ENCODE data around the gene GFER. TPM values are rescaled to one million over a fixed set of nuclear protein-coding genes. Genes with fewer than 3 reads are reported as not detected.

Gene GFER
- total and polyA plus RNA-seq, 4 donors = 7.2 to 36.1 (median 29.1) TPM

DNA sequence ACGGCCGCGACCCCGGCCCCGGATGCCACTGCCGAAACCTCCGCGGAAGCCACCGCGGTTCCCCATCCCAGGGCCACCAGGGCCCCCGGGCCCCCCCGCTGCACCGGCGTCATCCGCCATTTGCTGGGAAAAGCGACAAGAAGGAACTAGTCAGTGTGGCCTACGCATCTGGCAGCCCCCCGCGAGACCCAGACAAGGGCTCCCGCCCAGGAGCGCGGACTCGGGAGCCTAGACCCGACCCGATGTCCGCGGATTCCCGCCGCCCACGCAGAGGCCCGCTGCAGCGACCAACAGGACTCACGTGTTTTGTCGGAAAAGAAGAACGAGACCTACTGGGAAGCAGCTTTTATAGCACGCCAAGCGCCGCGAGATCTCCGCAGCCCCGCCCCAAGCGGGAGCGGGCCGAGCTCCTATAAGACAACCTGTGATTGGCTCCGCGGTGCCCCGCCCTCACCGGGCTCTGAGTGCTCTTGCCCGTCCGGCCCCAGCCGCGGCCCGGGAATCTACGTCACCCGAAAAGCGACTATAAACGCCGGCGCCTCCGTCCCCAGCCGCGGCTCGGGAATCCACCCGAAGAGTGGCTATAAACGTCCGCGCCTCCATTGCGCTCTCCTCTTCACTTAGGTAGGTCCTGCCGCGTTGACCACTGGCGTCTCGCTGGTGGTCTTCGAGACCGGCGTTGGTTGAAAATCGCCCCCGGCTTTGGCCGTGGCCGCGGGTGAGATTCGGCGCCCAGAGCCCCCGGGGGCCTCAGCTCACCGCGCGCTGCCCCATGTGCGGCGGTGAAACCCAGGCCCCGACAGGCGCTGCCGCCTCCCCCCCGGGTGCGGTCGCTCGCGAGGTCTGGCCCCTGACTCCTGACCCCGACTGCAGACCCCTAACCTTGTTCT, 19.2 kb upstream of the GFER start, which contains the start of gene RPS2:
Gene RPS2, minus strand, starts transcription at position 321 of the 890 bp plus-strand sequence. Its CDS starts 201 bp downstream, at position 120.
- Histone ChIP-seq H3K9me3 (ENCODE audit: control insufficient read depth, insufficient read depth, low read length) (no peaks in the 10 kb centered on the region), H3K27me3 (ENCODE audit: control insufficient read depth, insufficient read depth, low read length) (no peaks in the 10 kb centered on the region), H3K27ac (ENCODE audit: low read depth, low read length) (peak within 1 kb of the TSS; percentile 92), H3K4me3 (ENCODE audit: low read depth, low read length) (peak within 1 kb of the TSS; percentile 86), H3K36me3 (ENCODE audit: control insufficient read depth, insufficient read depth, low read length) (peaks cover 45% of the 10 kb centered on the region), H3K4me1 (ENCODE audit: control insufficient read depth, insufficient read depth, low read length) (peaks cover 44% of the 10 kb centered on the region)
- DNase-seq (ENCODE audit: low read depth in 4 of 6, low spot score in 6 of 6) = peak; percentile 94 to 99 (median 96)
- WGBS (ENCODE audit: insufficient coverage) = under 1% methylated on average over 97 of the region's 97 CpGs

GRCh38 chr16:1965396-1966001, 18.5 kb upstream of the GFER start:
- H3K4me1 ChIP-seq (ENCODE audit: control insufficient read depth, insufficient read depth, low read length) = peaks cover 37% of the 10 kb centered on the region

GRCh38 chr16:1966460-1966859, 17.5 kb upstream of the GFER start, which contains the start of gene RNF151:
Gene RNF151, plus strand, starts transcription at chr16:1966856. Its CDS starts 26 bp downstream, at chr16:1966882.
- H3K27ac ChIP-seq (ENCODE audit: low read depth, low read length) = peak within 1 kb of the TSS; percentile 92
- WGBS (ENCODE audit: insufficient coverage) = 96% methylated on average over 6 of the region's 6 CpGs
- peak within 1 kb of the TSS; percentile 86 for H3K4me3 ChIP-seq (ENCODE audit: low read depth, low read length)

More at GRCh38 chr16:1965396-1966001, 18.5 kb upstream of the GFER start:
- 19% methylated on average over 23 of the region's 24 CpGs for WGBS (ENCODE audit: insufficient coverage)
- peak overlapping the region; percentile 92 for H3K27ac ChIP-seq (ENCODE audit: low read depth, low read length)
- no peak for DNase-seq (ENCODE audit: low read depth in 4 of 6, low spot score in 6 of 6)
- H3K27me3 ChIP-seq (ENCODE audit: control insufficient read depth, insufficient read depth, low read length) = no peaks in the 10 kb centered on the region
- H3K4me3 ChIP-seq (ENCODE audit: low read depth, low read length) = peak overlapping the region; percentile 86
- no peaks in the 10 kb centered on the region for H3K9me3 ChIP-seq (ENCODE audit: control insufficient read depth, insufficient read depth, low read length)
- H3K36me3 ChIP-seq (ENCODE audit: control insufficient read depth, insufficient read depth, low read length) = peaks cover 43% of the 10 kb centered on the region

DNA sequence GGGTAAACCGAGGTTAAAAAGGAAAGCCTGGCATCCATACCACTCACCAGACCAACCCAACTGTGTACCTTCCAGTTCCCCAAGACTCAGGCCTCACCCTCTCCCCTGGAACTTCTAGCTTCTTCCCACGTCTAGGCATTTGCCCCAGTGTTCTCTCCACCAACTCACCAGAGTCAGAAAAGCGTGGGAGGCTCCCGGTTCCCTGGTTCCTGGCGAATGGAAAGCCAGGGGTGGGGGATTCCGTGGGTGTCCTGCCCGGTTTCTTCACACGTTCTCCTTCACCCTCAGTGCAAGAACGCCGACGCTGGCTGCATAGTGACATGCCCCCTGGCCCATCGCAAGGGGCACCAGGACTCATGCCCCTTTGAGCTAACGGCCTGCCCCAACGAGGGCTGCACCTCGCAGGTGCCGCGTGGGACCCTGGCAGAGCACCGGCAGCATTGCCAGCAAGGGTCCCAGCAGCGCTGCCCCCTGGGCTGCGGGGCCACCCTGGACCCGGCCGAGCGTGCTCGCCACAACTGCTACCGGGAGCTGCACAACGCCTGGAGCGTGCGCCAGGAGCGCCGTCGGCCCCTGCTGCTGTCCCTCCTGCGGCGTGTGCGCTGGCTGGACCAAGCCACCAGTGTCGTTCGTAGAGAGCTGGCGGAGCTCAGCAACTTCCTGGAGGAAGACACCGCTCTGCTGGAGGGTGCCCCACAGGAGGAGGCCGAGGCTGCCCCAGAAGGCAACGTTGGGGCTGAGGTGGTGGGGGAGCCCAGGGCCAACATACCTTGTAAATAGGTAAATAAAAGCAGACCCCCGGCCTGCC, 15.6 kb upstream of the GFER start:
- H3K27me3 ChIP-seq (ENCODE audit: control insufficient read depth, insufficient read depth, low read length) = no peaks in the 10 kb centered on the region
- no peaks in the 10 kb centered on the region for H3K9me3 ChIP-seq (ENCODE audit: control insufficient read depth, insufficient read depth, low read length)
- 87% methylated on average over 39 of the region's 41 CpGs for WGBS (ENCODE audit: insufficient coverage)
- H3K36me3 ChIP-seq (ENCODE audit: control insufficient read depth, insufficient read depth, low read length) = peaks cover 26% of the 10 kb centered on the region
- H3K4me3 ChIP-seq (ENCODE audit: low read depth, low read length) = no peak overlapping the region
- peaks cover 44% of the 10 kb centered on the region for H3K4me1 ChIP-seq (ENCODE audit: control insufficient read depth, insufficient read depth, low read length)
- no peak overlapping the region for H3K27ac ChIP-seq (ENCODE audit: low read depth, low read length)
- DNase-seq (ENCODE audit: low read depth in 4 of 6, low spot score in 6 of 6) = no peak

More at GRCh38 chr16:1966460-1966859, 17.5 kb upstream of the GFER start, which contains the start of gene RNF151:
- H3K36me3 ChIP-seq (ENCODE audit: control insufficient read depth, insufficient read depth, low read length) = peaks cover 39% of the 10 kb centered on the region
- peaks cover 39% of the 10 kb centered on the region for H3K4me1 ChIP-seq (ENCODE audit: control insufficient read depth, insufficient read depth, low read length)
- no peaks in the 10 kb centered on the region for H3K27me3 ChIP-seq (ENCODE audit: control insufficient read depth, insufficient read depth, low read length)
- no peaks in the 10 kb centered on the region for H3K9me3 ChIP-seq (ENCODE audit: control insufficient read depth, insufficient read depth, low read length)
- no peak for DNase-seq (ENCODE audit: low read depth in 4 of 6, low spot score in 6 of 6)

DNA sequence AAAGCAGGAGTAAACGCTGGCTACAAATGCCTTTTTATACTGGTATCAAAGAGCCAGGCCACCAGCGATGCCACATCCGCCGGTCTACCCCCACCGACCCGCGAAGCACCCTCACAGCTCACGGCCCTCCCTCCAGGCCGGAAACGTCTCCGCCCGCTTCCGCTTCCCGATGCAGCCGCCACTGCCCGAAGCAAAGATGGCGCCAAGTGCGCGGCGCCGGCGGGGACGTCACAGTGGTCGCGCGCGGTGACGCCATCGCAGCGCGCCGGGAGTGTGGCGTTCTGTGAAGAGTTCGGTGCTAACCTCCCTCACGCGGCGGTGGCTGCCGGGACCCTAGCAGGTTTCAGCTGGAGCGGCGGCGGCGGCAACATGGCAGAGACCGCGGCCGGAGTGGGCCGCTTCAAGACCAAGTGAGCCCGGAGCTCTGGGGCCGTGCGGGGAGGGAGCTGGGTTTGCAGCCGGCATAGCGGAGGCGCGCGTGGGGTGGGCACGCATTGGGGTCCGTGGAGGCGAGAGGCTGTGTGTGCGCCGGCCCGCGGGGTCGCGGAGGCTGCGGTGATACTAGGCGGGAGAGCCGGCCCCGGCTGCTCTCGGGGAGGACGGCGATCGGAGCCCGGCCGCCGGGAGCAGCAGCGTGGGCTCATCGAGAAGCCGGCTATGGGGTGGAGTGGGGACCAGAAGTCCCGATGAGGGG, 12.1 kb upstream of the GFER start, which contains the start of gene TBL3:
Gene TBL3, plus strand, starts transcription at position 258 of the 694 bp plus-strand sequence. Its CDS starts 112 bp downstream, at position 370.
- Histone ChIP-seq H3K4me1 (ENCODE audit: control insufficient read depth, insufficient read depth, low read length) (peaks cover 29% of the 10 kb centered on the region), H3K27me3 (ENCODE audit: control insufficient read depth, insufficient read depth, low read length) (peaks cover 3% of the 10 kb centered on the region), H3K36me3 (ENCODE audit: control insufficient read depth, insufficient read depth, low read length) (peaks cover 48% of the 10 kb centered on the region), H3K4me3 (ENCODE audit: low read depth, low read length) (peak within 1 kb of the TSS; percentile 96), H3K9me3 (ENCODE audit: control insufficient read depth, insufficient read depth, low read length) (no peaks in the 10 kb centered on the region), H3K27ac (ENCODE audit: low read depth, low read length) (peak within 1 kb of the TSS; percentile 96)
- WGBS (ENCODE audit: insufficient coverage) = under 1% methylated on average over 77 of the region's 78 CpGs
- DNase-seq (ENCODE audit: low read depth in 4 of 6, low spot score in 6 of 6) = peak; percentile 88 to 98 (median 95)

GRCh38 chr16:1972490-1972877, 11.5 kb upstream of the GFER start:
- Histone ChIP-seq H3K4me1 (ENCODE audit: control insufficient read depth, insufficient read depth, low read length) (peaks cover 29% of the 10 kb centered on the region), H3K27me3 (ENCODE audit: control insufficient read depth, insufficient read depth, low read length) (peaks cover 6% of the 10 kb centered on the region), H3K4me3 (ENCODE audit: low read depth, low read length) (peak overlapping the region; percentile 96), H3K36me3 (ENCODE audit: control insufficient read depth, insufficient read depth, low read length) (peaks cover 48% of the 10 kb centered on the region), H3K9me3 (ENCODE audit: control insufficient read depth, insufficient read depth, low read length) (no peaks in the 10 kb centered on the region), H3K27ac (ENCODE audit: low read depth, low read length) (no peak overlapping the region)
- no peak for DNase-seq (ENCODE audit: low read depth in 4 of 6, low spot score in 6 of 6)
- WGBS (ENCODE audit: insufficient coverage) = 5% methylated on average over 22 of the region's 22 CpGs

- WGBS (ENCODE audit: insufficient coverage) = 92% methylated on average over 16 of the region's 16 CpGs
These were observed 10.4 kb upstream of the GFER start for GRCh38 chr16:1973461-1974156.

GRCh38 chr16:1974157-1975070, 9.6 kb upstream of the GFER start:
- DNase-seq (ENCODE audit: low read depth in 4 of 6, low spot score in 6 of 6) = no peak
- Histone ChIP-seq H3K4me3 (ENCODE audit: low read depth, low read length) (no peak overlapping the region), H3K27ac (ENCODE audit: low read depth, low read length) (no peak overlapping the region), H3K36me3 (ENCODE audit: control insufficient read depth, insufficient read depth, low read length) (peaks cover 61% of the 10 kb centered on the region), H3K9me3 (ENCODE audit: control insufficient read depth, insufficient read depth, low read length) (no peaks in the 10 kb centered on the region), H3K27me3 (ENCODE audit: control insufficient read depth, insufficient read depth, low read length) (peaks cover 21% of the 10 kb centered on the region), H3K4me1 (ENCODE audit: control insufficient read depth, insufficient read depth, low read length) (peaks cover 30% of the 10 kb centered on the region)
- WGBS (ENCODE audit: insufficient coverage) = 97% methylated on average over 29 of the region's 42 CpGs

More at GRCh38 chr16:1973461-1974156, 10.4 kb upstream of the GFER start:
- H3K36me3 ChIP-seq (ENCODE audit: control insufficient read depth, insufficient read depth, low read length) = peaks cover 55% of the 10 kb centered on the region
- H3K27me3 ChIP-seq (ENCODE audit: control insufficient read depth, insufficient read depth, low read length) = peaks cover 15% of the 10 kb centered on the region
- H3K4me3 ChIP-seq (ENCODE audit: low read depth, low read length) = no peak overlapping the region
- H3K9me3 ChIP-seq (ENCODE audit: control insufficient read depth, insufficient read depth, low read length) = no peaks in the 10 kb centered on the region
- H3K4me1 ChIP-seq (ENCODE audit: control insufficient read depth, insufficient read depth, low read length) = peaks cover 29% of the 10 kb centered on the region
- no peak overlapping the region for H3K27ac ChIP-seq (ENCODE audit: low read depth, low read length)
- no peak for DNase-seq (ENCODE audit: low read depth in 4 of 6, low spot score in 6 of 6)

Data from spinal cord (tissue), 10 donors.